K562 (cell line): Measurements from ENCODE around the gene TIA1.

Experiments
- CTCF ChIP-seq, 3 experiments: IDR thresholded peaks in 2 of 3; conservative IDR thresholded peaks in 1 of 3; 2 replicates each; pipeline ENCODE4 v1.5.1; 2011 to 2012; ENCODE audit warnings: low read length in 3 of 3, mild to moderate bottlenecking in 3 of 3, control low read depth in 2 of 3, improper control_type of control experiment in 1 of 3, inconsistent platforms in 1 of 3, low read depth in 1 of 3, mixed read lengths in 1 of 3, moderate library complexity in 1 of 3; ENCODE audit not compliant: insufficient read depth in 2 of 3
- E2F4 ChIP-seq: sonication (generic); formaldehyde crosslinking; IDR thresholded peaks from 2 replicates; pipeline ENCODE4 v1.8.0; 2022; ENCODE audit warnings: mild to moderate bottlenecking, low read depth, missing genetic modification reagents
- FOXA1 ChIP-seq: fragments of 450-650 bp; IDR thresholded peaks from 2 replicates; pipeline ENCODE4 v1.6.1; 2016; ENCODE audit warnings: mild to moderate bottlenecking, borderline replicate concordance
- HNRNPK ChIP-seq: fragments of 200-400 bp; formaldehyde crosslinking; IDR thresholded peaks from one replicate; pipeline ENCODE4 v1.6.1; 2018; ENCODE audit warnings: mild to moderate bottlenecking, low read depth, low read length; ENCODE audit not compliant: poor library complexity, severe bottlenecking
- KLF6 ChIP-seq: fragments of 250-450 bp; sonication (Bioruptor Pico); IDR thresholded peaks from 2 replicates; pipeline ENCODE4 v1.4.0; 2020; ENCODE audit warnings: mild to moderate bottlenecking, moderate library complexity, borderline replicate concordance
- MXI1 ChIP-seq: IDR thresholded peaks from 2 replicates; pipeline ENCODE4 v1.6.1; 2011; ENCODE audit warnings: low read depth, mild to moderate bottlenecking, improper control_type of control experiment, low read length
- REST ChIP-seq, 2 experiments: fragments of 450-650 bp; formaldehyde crosslinking in 1 of 2; IDR thresholded peaks; 2 replicates each; pipeline versions ENCODE4 v1.4.0 to v1.6.1; 2014 to 2020; ENCODE audit warnings: mild to moderate bottlenecking in 2 of 2, borderline replicate concordance in 1 of 2, low read depth in 1 of 2
- YY1 ChIP-seq, 3 experiments: IDR thresholded peaks; 2 replicates each; pipeline ENCODE4 v1.6.1; 2011; ENCODE audit warnings: low read length in 2 of 3, mild to moderate bottlenecking in 2 of 3, moderate library complexity in 2 of 3, borderline replicate concordance in 1 of 3, control low read depth in 1 of 3, low read depth in 1 of 3; ENCODE audit not compliant: insufficient read depth in 3 of 3, insufficient replicate concordance in 2 of 3, control insufficient read depth in 1 of 3, insufficient read length in 1 of 3; ENCODE audit errors: extremely low read depth in 1 of 3
- ZNF699 ChIP-seq: fragments of 250-450 bp; sonication (Bioruptor Pico); IDR thresholded peaks from 2 replicates; pipeline ENCODE4 v1.8.0; 2021; ENCODE audit warnings: mild to moderate bottlenecking, moderate library complexity; ENCODE audit not compliant: insufficient replicate concordance

GRCh38 chr2:70241340-70241739, 7.1 kb downstream of the TIA1 start:
- TF ChIP-seq CTCF (IDR thresholded peaks at IDR 0.05 in 2 of 3, conservative IDR thresholded peaks at IDR 0.05 in 1 of 3; ENCODE audit: insufficient read depth in 2 of 3, low read depth in 1 of 3, low read length in 3 of 3) (no peak), ZNF699 (CRISPR knock-in tag) (no peak), YY1 (IDR thresholded peaks at IDR 0.05; ENCODE audit: borderline replicate concordance in 1 of 3, control insufficient read depth in 1 of 3, extremely low read depth in 1 of 3, insufficient read depth in 3 of 3, insufficient read length in 1 of 3, insufficient replicate concordance in 2 of 3, low read depth in 1 of 3, low read length in 2 of 3) (no peak), HNRNPK (no peak), FOXA1 (no peak), MXI1 (no peak), KLF6 (no peak), REST (IDR thresholded peaks at IDR 0.05; ENCODE audit: borderline replicate concordance) (no peak), REST (CRISPR knock-in tag; IDR thresholded peaks at IDR 0.05; ENCODE audit: low read depth) (no peak), E2F4 (CRISPR knock-in tag) (no peak)
